Measurements from ENCODE around the gene ZSCAN10.
"Not testable (repeated sequence)": the region's sequence is repeated elsewhere in the genome, so short reads cannot be mapped to it uniquely, and the experiment has no call there.

Gene ZSCAN10

GRCh38 chr16:3098459-3099394, at the start of gene ZSCAN10:
Gene ZSCAN10 (minus strand): TSS chr16:3099294. CDS start chr16:3092937, 6,357 bp downstream.
- no peak for DNase-seq

GRCh38 chr16:3148256-3149192, 49.4 kb upstream of the ZSCAN10 start:
- DNase-seq: no peak

GRCh38 chr16:3147757-3148104, 48.6 kb upstream of the ZSCAN10 start:
- DNase-seq: no peak

- no peak for DNase-seq
Observed at GRCh38 chr16:3147046-3147756, 48.1 kb upstream of the ZSCAN10 start.

GRCh38 chr16:3145660-3146059, 46.6 kb upstream of the ZSCAN10 start:
- no peak for DNase-seq

- no peak for DNase-seq
Observed at GRCh38 chr16:3145151-3145550, 46.1 kb upstream of the ZSCAN10 start.

DNA sequence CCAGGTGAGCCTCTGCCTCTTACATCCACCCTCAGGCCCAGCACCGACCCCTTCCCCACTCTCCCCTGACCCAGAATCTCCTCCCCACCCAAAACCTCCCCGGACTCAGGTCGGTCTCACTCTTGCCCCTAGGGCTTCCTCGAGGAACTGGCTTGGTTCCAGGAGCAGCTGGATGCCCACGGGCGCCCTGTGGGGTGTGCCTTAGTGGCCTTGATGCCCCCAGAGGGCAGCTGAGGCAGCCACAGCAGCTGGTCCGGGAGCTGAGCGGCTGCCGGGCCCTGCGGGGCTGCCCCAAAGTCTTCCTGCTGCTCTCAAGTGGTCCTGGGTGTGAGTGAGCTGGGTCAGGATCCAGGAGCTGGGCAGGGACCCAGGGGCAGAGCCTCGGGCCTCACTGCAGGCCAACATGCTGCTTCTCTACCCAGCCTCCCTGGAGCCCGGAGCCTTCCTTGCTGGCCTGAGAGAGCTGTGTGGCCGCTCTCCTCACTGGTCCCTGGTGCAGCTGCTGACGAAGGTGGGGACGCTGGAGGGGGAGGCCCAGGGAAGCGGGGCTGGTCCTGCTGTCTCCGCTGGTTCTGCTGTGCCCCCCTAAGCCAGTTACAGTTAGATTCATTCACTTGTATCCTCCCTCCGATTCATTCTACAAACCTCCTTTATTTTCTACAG, 45.4 kb upstream of the ZSCAN10 start:
- DNase-seq: no peak

DNA sequence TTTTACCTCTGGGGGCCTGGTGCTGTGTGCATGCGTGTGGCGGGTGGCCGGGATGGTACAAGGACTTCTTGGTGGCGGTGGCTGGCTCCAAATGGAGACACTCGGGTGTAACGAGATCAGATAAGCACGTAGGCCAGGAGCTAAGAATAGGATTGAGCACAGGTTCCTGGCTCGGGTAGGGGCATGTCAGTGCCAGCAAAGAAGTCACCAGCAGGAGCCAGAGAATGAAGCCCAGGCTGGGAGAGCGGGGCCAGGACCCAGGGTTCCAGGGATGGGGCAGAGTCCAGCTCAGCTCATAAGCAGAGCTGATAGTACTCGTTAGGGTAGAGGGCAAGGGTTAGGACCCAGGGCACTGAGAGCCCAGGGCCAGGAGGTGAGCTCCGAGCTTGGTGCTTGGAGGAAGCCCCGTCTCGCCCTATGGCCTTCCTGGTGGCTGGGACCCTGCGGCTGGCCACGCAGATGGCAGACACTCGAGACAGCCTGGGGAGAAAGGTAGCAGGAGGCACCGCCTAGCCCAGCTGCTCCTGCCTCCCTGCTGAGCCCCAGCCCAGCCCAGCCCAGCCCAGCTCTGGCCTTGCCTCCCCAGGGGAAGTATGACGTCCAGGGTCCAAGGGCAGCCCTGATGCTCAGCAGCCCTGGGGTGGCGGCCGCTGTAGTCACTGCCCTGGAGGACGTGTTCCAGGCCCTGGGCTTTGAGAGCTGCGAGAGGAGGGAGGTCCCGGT, 44.7 kb upstream of the ZSCAN10 start:
- DNase-seq: no peak

DNA sequence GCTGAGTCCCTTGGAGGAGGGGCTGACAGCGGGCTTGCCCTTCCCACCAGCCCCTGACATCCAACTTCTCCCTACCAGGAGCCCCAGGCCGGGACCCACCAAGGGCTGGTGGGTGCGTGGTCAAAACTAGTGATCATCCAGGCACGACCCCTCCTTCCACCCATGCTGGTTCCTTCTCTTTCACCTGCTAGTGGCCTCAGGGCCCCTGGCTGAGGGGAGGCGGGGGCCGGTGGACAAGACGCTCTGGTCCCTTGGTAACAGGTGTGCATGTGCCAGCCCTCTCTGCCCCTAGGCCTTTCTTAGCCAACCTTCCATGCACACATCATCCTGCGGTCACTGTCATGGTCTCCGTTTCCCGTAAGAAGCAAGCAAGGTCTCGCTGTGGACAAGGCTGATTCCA, 44.1 kb upstream of the ZSCAN10 start:
- no peak for DNase-seq

- no peak for DNase-seq
Observed at GRCh38 chr16:3142770-3143169, 43.7 kb upstream of the ZSCAN10 start.

DNA sequence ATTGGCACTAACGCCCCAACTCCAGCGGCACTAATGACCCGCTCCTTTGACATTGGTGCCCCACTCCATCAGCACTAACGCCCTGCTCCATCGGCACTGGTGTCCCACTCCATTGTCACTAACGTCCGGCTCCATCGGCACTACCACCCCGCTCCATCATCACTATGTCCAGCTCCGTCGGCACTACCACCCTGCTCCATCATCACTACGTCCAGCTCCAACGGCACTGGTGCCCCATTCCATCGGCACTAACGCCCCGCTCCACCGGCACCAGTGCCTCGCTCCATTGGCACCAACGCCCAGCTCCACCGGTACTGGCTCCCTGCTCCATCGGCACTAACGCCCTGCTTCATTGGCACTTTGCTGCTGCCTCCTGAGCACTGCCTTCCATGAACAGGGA, 43.2 kb upstream of the ZSCAN10 start:
- DNase-seq: no peak

- no peak for DNase-seq
Observed at GRCh38 chr16:3141781-3142311, 42.8 kb upstream of the ZSCAN10 start.

- no peak for DNase-seq
Observed at GRCh38 chr16:3140603-3141427, 41.7 kb upstream of the ZSCAN10 start.

DNA sequence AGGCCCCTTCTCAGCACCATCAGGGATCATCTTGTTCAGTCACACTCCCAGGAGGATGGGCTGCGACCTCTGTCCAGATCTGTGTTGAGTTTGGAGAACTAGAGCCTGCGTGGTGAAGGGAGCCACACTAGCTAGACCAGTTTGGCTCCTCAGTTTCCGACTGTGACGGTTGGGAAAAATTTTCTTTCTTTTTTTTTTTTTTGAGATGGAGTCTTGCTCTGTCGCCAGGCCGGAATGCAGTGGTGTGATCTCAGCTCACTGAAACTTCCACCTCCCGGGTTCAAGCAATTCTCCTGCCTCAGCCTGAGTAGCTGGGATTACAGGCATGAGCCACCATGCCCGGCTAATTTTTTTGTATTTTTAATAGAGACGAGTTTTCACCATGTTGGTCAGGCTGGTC, 40.5 kb upstream of the ZSCAN10 start:
- not testable (repeated sequence) for DNase-seq

- DNase-seq: no peak
Observed at GRCh38 chr16:3138823-3139426, 39.8 kb upstream of the ZSCAN10 start.

DNA sequence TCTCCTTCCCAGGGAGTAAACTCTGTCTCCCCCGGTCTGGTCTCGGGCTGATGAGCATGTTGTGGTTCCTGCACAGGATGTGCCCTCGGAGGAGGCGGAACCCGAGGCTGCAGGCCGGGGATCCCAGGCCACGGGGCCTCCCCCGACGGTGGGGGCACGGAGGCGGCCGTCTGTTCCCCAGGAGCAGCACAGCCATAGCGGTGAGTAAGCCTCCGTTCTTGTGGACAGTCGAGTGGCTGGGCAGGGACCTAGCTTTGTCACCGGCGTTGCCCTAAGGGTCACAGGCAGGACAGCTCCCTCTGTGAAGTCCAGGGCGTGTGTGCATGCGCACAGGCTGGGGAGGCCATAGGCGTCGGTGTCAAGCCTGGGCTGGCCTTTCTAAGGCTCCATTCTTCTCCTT, 39.2 kb upstream of the ZSCAN10 start:
- DNase-seq: no peak

- DNase-seq: no peak
Observed at GRCh38 chr16:3137267-3137666, 38.2 kb upstream of the ZSCAN10 start.

GRCh38 chr16:3135126-3135715, 36.1 kb upstream of the ZSCAN10 start:
- DNase-seq: no peak

- peak; percentile 95 for DNase-seq
Observed at GRCh38 chr16:3134338-3135125, 35.4 kb upstream of the ZSCAN10 start, which contains the start of gene ZNF213. Gene ZNF213 (plus strand): TSS chr16:3135029. CDS start chr16:3137281, 2,252 bp downstream.
